Measurements from ENCODE around the gene TFCP2L1. TPM values are rescaled to one million over a fixed set of nuclear protein-coding genes. Genes with fewer than 3 reads are reported as not detected.
"Not testable (repeated sequence)": the region's sequence is repeated elsewhere in the genome, so short reads cannot be mapped to it uniquely, and the experiment has no call there.

The TFCP2L1 gene, protein sequence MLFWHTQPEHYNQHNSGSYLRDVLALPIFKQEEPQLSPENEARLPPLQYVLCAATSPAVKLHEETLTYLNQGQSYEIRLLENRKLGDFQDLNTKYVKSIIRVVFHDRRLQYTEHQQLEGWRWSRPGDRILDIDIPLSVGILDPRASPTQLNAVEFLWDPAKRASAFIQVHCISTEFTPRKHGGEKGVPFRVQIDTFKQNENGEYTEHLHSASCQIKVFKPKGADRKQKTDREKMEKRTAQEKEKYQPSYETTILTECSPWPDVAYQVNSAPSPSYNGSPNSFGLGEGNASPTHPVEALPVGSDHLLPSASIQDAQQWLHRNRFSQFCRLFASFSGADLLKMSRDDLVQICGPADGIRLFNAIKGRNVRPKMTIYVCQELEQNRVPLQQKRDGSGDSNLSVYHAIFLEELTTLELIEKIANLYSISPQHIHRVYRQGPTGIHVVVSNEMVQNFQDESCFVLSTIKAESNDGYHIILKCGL
- polyA plus RNA-seq (ENCODE audit: insufficient read length in 4 of 4): 10 to 100 TPM; 53.4 to 65.9 (median 55.8) TPM

GRCh38 chr2:121284463-121285449 lies at the start of gene TFCP2L1:
Gene TFCP2L1 (minus strand): TSS chr2:121285202. CDS start chr2:121285109, 93 bp downstream.
- no peak for DNase-seq (ENCODE audit: low read depth in 4 of 4, low spot score in 2 of 4)

DNA sequence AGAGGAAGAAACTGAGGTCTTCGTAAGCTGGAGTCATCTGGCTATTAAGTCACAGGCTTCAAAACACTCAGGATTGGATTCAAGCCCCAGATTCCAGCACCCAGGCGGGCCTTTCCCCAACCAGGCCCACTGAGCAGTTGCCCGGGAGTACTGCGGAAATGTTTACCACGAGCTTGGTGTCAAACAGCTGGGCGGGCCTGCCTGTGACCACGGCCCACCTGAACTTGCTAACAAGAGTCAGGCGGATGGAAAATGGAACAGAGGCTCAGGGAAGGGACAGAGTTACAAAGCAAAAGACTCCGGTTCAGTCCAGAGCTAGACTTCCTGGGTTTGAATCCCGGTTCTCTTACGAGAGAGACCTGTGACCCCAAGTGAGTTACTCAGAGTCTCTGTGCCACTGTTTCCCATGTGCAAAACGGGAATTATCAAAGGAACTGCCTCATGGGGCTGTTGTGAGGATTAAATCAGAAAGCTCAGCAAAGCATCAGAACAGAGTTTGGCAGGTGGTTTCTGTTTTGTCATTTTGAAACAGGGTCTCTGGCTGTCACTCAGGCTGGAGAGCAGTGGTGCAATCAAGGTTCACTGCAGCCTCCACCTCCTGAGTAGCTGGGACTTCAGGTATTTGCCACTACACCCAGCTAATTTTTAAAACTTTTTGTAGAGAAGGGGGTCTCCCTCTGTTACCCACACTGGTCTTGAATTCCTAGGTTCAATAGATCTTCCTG lies 49.0 kb upstream of the TFCP2L1 start:
- no peak for DNase-seq (ENCODE audit: low read depth in 4 of 4, low spot score in 2 of 4)

DNA sequence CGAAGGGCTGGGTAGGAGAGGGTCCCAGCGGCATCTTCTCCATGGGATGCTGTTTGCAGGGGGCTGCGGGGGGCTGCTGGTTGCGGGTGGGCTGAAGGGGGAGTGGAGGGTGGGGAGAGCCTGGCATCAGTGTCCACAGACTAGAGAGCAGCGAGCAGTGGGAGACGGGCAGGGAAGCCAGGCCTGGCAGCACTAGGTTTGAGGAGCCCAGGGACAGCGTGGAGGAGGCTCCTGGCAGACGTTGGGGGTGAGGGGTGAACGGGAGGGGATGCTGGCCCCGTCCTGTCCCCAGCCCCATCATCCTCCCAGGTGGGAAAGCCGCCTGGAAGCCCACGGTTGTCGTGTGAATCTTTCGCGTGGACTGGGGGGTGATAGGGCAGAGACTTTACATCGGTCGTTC lies 48.2 kb upstream of the TFCP2L1 start:
- no peak for DNase-seq (ENCODE audit: low read depth in 4 of 4, low spot score in 2 of 4)

- DNase-seq (ENCODE audit: low read depth in 4 of 4, low spot score in 2 of 4): not testable (repeated sequence)
Observed at GRCh38 chr2:121331324-121331723, 46.3 kb upstream of the TFCP2L1 start.

- no peak for DNase-seq (ENCODE audit: low read depth in 4 of 4, low spot score in 2 of 4)
Observed at GRCh38 chr2:121330921-121331320, 45.9 kb upstream of the TFCP2L1 start.

GRCh38 chr2:121329786-121330185 lies 44.8 kb upstream of the TFCP2L1 start:
- DNase-seq (ENCODE audit: low read depth in 4 of 4, low spot score in 2 of 4): no peak

GRCh38 chr2:121326628-121327027 lies 41.6 kb upstream of the TFCP2L1 start:
- no peak for DNase-seq (ENCODE audit: low read depth in 4 of 4, low spot score in 2 of 4)

GRCh38 chr2:121324601-121325000 lies 39.6 kb upstream of the TFCP2L1 start:
- DNase-seq (ENCODE audit: low read depth in 4 of 4, low spot score in 2 of 4): no peak

GRCh38 chr2:121321476-121321875 lies 36.5 kb upstream of the TFCP2L1 start:
- no peak for DNase-seq (ENCODE audit: low read depth in 4 of 4, low spot score in 2 of 4)

- DNase-seq (ENCODE audit: low read depth in 4 of 4, low spot score in 2 of 4): no peak
Observed at GRCh38 chr2:121319941-121320340, 34.9 kb upstream of the TFCP2L1 start.

DNA sequence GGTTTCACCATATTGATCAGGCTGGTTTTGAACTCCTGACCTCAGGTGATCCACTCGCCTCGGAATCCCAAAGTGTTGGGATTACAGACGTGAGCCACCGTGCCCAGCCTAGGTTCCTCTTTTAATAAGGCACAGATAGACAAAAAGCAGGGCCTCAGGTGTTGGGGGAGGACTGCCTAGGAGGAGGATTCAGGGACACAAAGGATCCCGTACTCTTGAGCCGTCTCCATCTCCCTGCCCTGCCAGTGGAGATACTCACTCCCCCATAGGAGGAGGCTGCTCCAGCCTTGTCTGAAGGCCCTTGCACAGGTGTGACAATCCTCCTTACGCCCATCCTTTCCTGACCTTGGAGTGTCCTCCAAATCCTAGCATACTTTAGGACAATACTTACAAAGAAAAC lies 32.0 kb upstream of the TFCP2L1 start:
- DNase-seq (ENCODE audit: low read depth in 4 of 4, low spot score in 2 of 4): no peak

DNA sequence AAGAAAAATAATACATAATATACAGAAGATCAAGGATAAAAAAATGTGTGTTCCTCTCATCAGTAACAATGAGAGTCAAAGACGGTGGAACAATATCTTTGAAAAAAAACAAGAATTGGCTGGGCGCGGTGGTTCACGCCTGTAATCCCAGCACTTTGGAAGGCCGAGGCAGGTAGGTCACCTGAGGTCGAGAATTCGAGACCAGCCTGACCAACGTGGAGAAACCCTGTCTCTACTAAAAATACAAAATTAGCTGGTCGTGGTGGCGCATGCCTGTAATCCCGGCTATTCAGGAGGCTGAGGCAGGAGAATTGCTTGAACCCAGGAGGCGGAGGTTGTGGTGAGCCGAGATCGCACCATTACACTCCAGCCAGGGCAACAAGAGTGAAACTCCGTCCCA lies 28.7 kb upstream of the TFCP2L1 start:
- DNase-seq (ENCODE audit: low read depth in 4 of 4, low spot score in 2 of 4): not testable (repeated sequence)

GRCh38 chr2:121309801-121310200 lies 24.8 kb upstream of the TFCP2L1 start:
- DNase-seq (ENCODE audit: low read depth in 4 of 4, low spot score in 2 of 4): no peak

GRCh38 chr2:121309323-121309722 lies 24.3 kb upstream of the TFCP2L1 start:
- no peak for DNase-seq (ENCODE audit: low read depth in 4 of 4, low spot score in 2 of 4)

GRCh38 chr2:121307048-121307447 lies 22.0 kb upstream of the TFCP2L1 start:
- DNase-seq (ENCODE audit: low read depth in 4 of 4, low spot score in 2 of 4): no peak

- DNase-seq (ENCODE audit: low read depth in 4 of 4, low spot score in 2 of 4): no peak
Observed at GRCh38 chr2:121304941-121305340, 19.9 kb upstream of the TFCP2L1 start.

DNA sequence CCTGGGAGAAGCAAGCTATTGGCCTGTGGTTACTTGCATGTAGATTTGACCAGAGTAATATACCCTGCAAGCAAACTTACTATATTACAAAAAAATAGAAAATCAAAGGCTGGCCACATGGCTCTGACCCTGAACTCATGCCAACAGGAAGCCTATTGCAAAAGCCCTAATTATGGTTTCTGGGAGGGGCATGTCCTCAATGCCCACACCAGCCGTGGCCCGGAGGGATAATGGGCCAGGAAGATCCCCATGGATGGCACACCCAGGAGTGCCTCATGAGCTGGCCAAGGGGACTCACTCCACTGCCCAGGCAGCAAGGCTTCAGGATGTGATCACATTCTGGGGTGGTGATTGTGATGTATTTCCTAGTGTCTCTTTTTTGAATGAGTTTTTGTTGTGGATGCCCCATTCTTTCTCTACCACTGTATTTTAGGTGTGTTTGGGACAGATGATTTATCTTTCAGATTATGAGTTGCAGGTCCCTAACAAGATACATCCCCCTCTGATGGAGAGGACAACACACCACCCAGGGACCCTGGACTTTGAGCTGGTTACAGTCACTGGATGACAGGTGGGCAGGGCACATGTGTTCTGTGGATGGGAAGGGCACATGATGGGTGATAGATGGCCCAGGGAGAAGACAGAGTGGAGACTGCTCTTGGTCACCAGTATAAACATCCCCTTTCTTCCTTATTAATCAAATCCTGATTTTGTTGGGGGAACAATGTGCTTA lies 18.7 kb upstream of the TFCP2L1 start:
- DNase-seq (ENCODE audit: low read depth in 4 of 4, low spot score in 2 of 4): no peak

- DNase-seq (ENCODE audit: low read depth in 4 of 4, low spot score in 2 of 4): not testable (repeated sequence)
Observed at GRCh38 chr2:121301190-121301589, 16.2 kb upstream of the TFCP2L1 start.

DNA sequence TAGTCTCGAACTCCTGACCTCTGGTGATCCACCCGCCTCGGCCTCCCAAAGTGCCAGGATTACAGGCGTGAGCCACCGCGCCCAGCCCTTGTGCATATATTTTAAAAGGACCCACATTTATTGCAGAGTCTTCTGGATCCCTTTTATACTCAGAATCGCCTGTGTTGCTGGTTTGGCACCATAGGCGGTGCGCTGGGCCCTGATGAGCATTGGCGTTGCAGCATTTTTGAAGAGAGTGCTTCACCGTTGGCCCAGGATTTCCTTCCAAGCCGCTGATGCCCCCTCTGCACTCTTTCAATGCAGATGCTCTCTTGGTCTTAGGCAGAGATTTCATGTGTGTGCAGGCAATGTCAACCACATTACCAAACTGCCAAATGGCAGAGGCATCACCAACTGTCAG lies 13.5 kb upstream of the TFCP2L1 start:
- no peak for DNase-seq (ENCODE audit: low read depth in 4 of 4, low spot score in 2 of 4)

GRCh38 chr2:121297866-121298265 lies 12.9 kb upstream of the TFCP2L1 start:
- DNase-seq (ENCODE audit: low read depth in 4 of 4, low spot score in 2 of 4): not testable (repeated sequence)

Measured in left renal cortex interstitium (tissue), 4 donors.